Heart right ventricle (tissue), 16 donors: ENCODE data around the gene INHBA. TPM values are rescaled to one million over a fixed set of nuclear protein-coding genes. Genes with fewer than 3 reads are reported as not detected.

Experiments used
- ATAC-seq, 8 donors: fragments of 200-7000 bp; cut with Tn5 transposase; one replicate each; pipeline ENCODE4 v1.9.1; 2020; ENCODE audit warnings: mild to moderate bottlenecking in 8 of 8, moderate library complexity in 8 of 8, moderate number of reproducible peaks in 1 of 8
- DNase-seq, 2 donors: peaks; one replicate each; pipeline ENCODE4 v3.0.0-alpha.2; 2020
- H3K27ac ChIP-seq, 10 donors: fragments of 200-600 bp; sonication (generic) in 2 of 10; one replicate each; pipeline versions ENCODE4 v1.5.0 to v1.8.0; 2020 to 2022; ENCODE audit warnings: mild to moderate bottlenecking in 3 of 10
- H3K27me3 ChIP-seq, 7 donors: fragments of 200-600 bp; one replicate each; pipeline ENCODE4 v1.8.0; 2021 to 2022; ENCODE audit warnings: mild to moderate bottlenecking in 2 of 7
- H3K36me3 ChIP-seq, 9 donors: fragments of 200-600 bp; sonication (generic) in 1 of 9; one replicate each; pipeline versions ENCODE4 v1.5.0 to v1.8.0; 2020 to 2022; ENCODE audit warnings: mild to moderate bottlenecking in 2 of 9
- H3K4me1 ChIP-seq, 9 donors: fragments of 200-600 bp; sonication (generic) in 1 of 9; one replicate each; pipeline versions ENCODE4 v1.5.0 to v1.8.0; 2020 to 2022; ENCODE audit warnings: mild to moderate bottlenecking in 4 of 9
- H3K4me3 ChIP-seq, 10 donors: fragments of 200-600 bp; sonication (generic) in 2 of 10; one replicate each; pipeline versions ENCODE4 v1.5.0 to v1.8.0; 2020 to 2022; ENCODE audit warnings: mild to moderate bottlenecking in 7 of 10, moderate library complexity in 2 of 10
- H3K9me3 ChIP-seq, 11 donors: fragments of 200-600 bp in 10 of 11; sonication (generic) in 2 of 11; one replicate each; pipeline versions ENCODE4 v1.5.0 to v1.8.0; 2013 to 2022; ENCODE audit warnings: mild to moderate bottlenecking in 2 of 11, control low read depth in 1 of 11, moderate library complexity in 1 of 11
- WGBS, 2 donors: extraction: QIAGEN DNeasy Blood & Tissue Kit; methylation state at CpG; one replicate each; pipeline ENCODE4 v1.1.7; 2013; ENCODE audit warnings: inconsistent platforms in 1 of 2; 5-methylcytosine and 5-hydroxymethylcytosine counted together
- intact Hi-C, 10 donors: fragments of 100-400 bp; cut with DNase I; formaldehyde crosslinking; loops; one replicate each; pipeline versions ENCODE4 v1.11.1 to v1.14.2; 2022
- polyA plus RNA-seq, 2 donors: library from polyadenylated mRNA; stranded (reverse); fragments of 200-250 nt; gene quantifications; one replicate each; pipeline ENCODE4 v1.2.3, GENCODE V29; 2013
- total RNA-seq, 10 donors: library from RNA; stranded (reverse); fragmentation: NEBNext Ultra II Directional in 3 of 10; extraction: Animal tissue kit (Norgen Biotek cat#: 25700) in 3 of 10; gene quantifications; one replicate each; pipeline versions ENCODE4 v1.2.1 to v1.2.4, GENCODE V29; 2021 to 2023
- TF ChIP-seq, protein P1 (sequence below), 9 donors: fragments of 200-600 bp; sonication (generic) in 2 of 9; IDR thresholded peaks; one replicate each; pipeline versions ENCODE4 v1.5.0 to v1.8.0; 2021 to 2022; ENCODE audit warnings: antibody characterized with exemption in 9 of 9, mild to moderate bottlenecking in 5 of 9, moderate library complexity in 1 of 9
- donor health status: Arrhythmogenic right ventricular cardiomyopathy.
- donor health status: ischemic (EF 13 %, LVEDD 7.1; RV severe dilation, severe dysfunction).
- donor health status: healthy with polysubstance abuse.
- donor health status: DM: no; HTN: yes; CAD: no.
- donor health status: DM: no; HTN: no; CAD: no.
- donor health status: ischemic (EF 25% LVEDD 6.9; RV normal size, moderate dysfunction).
- donor health status: ischemic (EF 25% LVEDD 5.7; RV mildly dilated, moderate dysfunction).
- donor health status: healthy.
- donor health status: DM: yes; HTN: yes; CAD: no.
- donor health status: Ischemic cardiomyopathy.
- donor health status: ischemic (EF 35%, LVEDD 5.7; RV mildly dilated, moderate dysfunction).
- donor health status: nonischemic (EF 11% LVEDD 7.7; RV severe dilation, severe dysfunction).
- donor health status: DM: yes; HTN: yes; CAD: no.
- donor health status: PGD.
- donor health status: ischemic (EF 29% LVEDD 5.4; RV normal size, mild dysfunction).
- donor health status: nonischemic (EF 23%, LVEDD 6.1; RV moderate dilation, normal function).

INHBA gene
- total and polyA plus RNA-seq, 12 donors = 0.41 to 26.1 (median 3.1) TPM

DNA sequence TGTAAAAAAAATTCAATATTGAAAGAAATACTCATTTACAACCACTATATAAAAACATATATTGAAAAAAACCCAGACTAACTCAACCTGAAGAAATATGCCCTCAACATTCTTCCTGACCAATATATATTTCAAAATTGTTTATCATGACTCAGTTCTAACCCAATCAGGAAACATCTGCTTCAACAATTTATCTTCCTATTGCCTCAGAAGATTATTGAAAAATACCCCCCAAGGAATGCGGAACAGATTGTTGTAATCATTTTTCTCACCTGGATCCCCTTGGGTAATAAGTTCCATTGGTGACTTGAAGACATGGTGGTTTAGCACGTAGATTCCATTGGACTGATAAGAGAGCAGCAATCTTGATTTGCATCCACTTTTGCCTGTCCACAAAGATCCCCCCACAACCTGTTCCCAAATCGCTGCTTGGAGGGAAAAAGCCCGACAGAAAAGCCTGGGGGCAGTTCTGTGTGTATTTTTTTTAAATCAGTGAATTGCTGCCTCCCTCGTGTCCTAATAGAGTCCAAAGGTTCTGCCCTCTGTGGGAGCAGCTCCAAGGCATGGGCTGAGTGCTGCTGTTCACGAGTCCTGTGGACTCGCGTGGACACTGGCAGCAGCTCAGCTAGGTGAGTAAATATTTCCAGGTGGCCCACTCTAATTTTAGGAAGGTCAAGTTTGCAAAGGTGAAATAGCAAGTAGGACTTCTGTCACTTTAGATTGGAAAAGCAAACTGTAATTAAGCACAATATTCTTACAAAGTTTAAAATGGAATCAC, 5.9 kb upstream of the INHBA start:
- intact Hi-C loops = loop anchor here in 3 of 10 donors (10.0 kb wide), 3 partner anchors 704 to 1384 kb away; no protein-coding TSS in a partner anchor
- WGBS, 2 donors = 78 to 90% methylated on average over 8 of the region's 8 CpGs
- Histone ChIP-seq H3K9me3 (no peaks in the 10 kb centered on the region), H3K4me1 (peaks cover 0 to 17% (median 7%) of the 10 kb centered on the region in 9 donors), H3K27ac (no peak overlapping the region), H3K27me3 (no peaks in the 10 kb centered on the region), H3K4me3 (no peak overlapping the region), H3K36me3 (no peaks in the 10 kb centered on the region)
- ATAC-seq (no peak), DNase-seq (no peak)
- TF ChIP-seq, protein P1, sequence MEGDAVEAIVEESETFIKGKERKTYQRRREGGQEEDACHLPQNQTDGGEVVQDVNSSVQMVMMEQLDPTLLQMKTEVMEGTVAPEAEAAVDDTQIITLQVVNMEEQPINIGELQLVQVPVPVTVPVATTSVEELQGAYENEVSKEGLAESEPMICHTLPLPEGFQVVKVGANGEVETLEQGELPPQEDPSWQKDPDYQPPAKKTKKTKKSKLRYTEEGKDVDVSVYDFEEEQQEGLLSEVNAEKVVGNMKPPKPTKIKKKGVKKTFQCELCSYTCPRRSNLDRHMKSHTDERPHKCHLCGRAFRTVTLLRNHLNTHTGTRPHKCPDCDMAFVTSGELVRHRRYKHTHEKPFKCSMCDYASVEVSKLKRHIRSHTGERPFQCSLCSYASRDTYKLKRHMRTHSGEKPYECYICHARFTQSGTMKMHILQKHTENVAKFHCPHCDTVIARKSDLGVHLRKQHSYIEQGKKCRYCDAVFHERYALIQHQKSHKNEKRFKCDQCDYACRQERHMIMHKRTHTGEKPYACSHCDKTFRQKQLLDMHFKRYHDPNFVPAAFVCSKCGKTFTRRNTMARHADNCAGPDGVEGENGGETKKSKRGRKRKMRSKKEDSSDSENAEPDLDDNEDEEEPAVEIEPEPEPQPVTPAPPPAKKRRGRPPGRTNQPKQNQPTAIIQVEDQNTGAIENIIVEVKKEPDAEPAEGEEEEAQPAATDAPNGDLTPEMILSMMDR (IDR thresholded peaks at IDR 0.05) = no peak

DNA sequence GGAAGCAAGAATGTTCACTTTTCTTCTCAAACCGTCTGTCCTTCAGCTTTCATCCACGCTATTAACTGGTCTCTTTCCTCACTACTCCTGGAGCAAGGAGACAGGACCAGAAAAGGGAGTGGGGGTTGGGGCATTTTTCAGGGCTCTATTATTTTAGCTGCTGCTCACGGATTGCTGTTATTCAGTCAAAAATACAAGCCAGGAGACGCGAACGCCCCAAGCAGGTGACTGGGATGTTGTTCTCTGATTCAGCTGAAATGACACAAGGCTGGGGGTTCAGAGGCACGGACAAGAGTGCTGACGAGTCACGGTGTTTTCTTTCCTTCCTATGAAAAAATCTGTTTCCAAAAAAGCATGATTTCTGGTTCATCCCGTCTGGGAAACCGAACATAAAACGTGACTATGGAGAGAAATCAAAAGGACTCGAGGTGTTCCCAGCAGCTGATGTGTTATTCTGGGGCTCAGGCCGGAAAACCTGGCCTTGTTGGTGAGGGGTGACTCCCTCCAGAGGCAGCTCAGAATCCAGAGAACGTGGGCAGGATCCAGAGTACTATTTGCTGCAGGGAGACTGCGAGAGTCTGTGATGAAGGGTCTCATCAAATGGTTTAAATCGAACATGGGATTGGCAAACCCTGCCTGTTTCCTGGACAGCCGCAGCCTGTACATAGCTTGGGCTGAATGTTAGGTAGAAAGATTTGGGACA, 3.5 kb upstream of the INHBA start:
- Histone ChIP-seq H3K36me3 (no peaks in the 10 kb centered on the region), H3K27ac (peak overlapping the region in 5 of 10 donors; percentile 70 to 88 (median 84)), H3K4me3 (peak overlapping the region in 6 of 10 donors; percentile 48 to 65 (median 59)), H3K9me3 (no peaks in the 10 kb centered on the region), H3K4me1 (peaks cover 0 to 17% (median 7%) of the 10 kb centered on the region in 9 donors), H3K27me3 (no peaks in the 10 kb centered on the region)
- no peak for ATAC-seq
- DNase-seq = no peak
- TF ChIP-seq, protein P1 (IDR thresholded peaks at IDR 0.05) = no peak
- intact Hi-C loops = loop anchor here in 3 of 10 donors (10.0 kb wide), 3 partner anchors 702 to 1382 kb away; no protein-coding TSS in a partner anchor
- WGBS, 2 donors = 84 to 87% methylated on average over 18 of the region's 18 CpGs

DNA sequence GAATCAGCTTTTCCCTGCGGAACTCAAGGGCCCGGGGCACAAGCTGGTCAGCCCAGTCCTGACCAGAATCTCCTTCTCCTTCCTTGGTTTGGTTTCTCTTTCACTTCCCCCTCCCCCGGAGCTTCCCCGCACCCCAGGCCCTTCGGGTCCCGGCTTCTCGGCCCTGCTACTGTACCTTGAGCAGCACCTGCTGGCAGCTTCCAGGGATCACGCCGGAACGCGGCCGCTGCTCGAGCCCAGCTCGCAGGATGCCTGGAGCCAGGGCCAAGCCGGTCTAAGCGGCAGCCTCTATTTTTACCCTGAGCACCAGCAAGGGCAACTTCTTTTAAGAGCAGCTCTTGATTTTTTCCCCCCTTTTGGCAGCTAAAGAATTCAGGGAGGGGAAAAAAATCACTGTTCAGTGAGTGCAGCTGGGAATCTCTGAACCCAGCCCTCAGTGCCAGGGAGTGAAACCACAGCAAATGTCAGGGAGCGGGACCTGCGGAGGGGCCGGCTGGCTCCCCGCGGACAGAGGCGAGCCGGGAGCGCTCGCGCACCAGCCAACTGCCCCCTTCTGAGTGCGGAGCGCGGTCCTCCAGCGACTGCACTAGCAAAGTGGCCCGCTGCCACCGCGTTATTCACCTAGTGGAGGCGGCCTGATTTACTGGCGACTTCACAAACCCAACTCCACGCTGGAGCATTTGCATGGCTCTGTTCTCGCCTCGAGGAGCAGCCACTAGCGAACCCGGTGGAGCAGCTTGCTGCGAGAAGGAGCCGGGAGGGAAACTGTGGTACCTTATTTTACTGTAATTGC, 2.4 kb upstream of the INHBA start:
- Histone ChIP-seq H3K36me3 (no peaks in the 10 kb centered on the region), H3K4me3 (peak overlapping the region; percentile 7 to 65 (median 56)), H3K4me1 (peaks cover 0 to 24% (median 7%) of the 10 kb centered on the region in 9 donors), H3K27ac (peak overlapping the region in 9 of 10 donors; percentile 10 to 88 (median 78)), H3K9me3 (no peaks in the 10 kb centered on the region), H3K27me3 (peaks cover 0 to 7% (median 0%) of the 10 kb centered on the region in 7 donors)
- TF ChIP-seq, protein P1 (IDR thresholded peaks at IDR 0.05) = peak; percentile 30 to 78 (median 68)
- peak; percentile 87 to 98 (median 94) for ATAC-seq
- DNase-seq = peak; percentile 82 to 86
- intact Hi-C loops = loop anchor here in 4 of 10 donors (2.0 to 10.0 kb wide), 4 partner anchors 701 to 1381 kb away; no protein-coding TSS in a partner anchor
- WGBS, 2 donors = 1 to 2% methylated on average over 42 of the region's 42 CpGs
